Fibroblast of mammary gland (primary cell): ENCODE measurements around the gene LRPPRC.

Experiments
- DNase-seq: peaks from one replicate; pipeline ENCODE4 v3.0.0-alpha.2; 2010; ENCODE audit warnings: low read depth
- H3K4me3 ChIP-seq: 2 replicates; pipeline ENCODE4 v1.5.1; 2011; ENCODE audit warnings: low read depth, mild to moderate bottlenecking, low read length, moderate library complexity; ENCODE audit not compliant: control insufficient read depth
- TF ChIP-seq, protein P1 (sequence below): conservative IDR thresholded peaks from 2 replicates; pipeline ENCODE4 v1.5.1; 2011; ENCODE audit warnings: low read depth, low read length, inconsistent platforms; ENCODE audit not compliant: control insufficient read depth, insufficient read depth

The LRPPRC gene

DNA sequence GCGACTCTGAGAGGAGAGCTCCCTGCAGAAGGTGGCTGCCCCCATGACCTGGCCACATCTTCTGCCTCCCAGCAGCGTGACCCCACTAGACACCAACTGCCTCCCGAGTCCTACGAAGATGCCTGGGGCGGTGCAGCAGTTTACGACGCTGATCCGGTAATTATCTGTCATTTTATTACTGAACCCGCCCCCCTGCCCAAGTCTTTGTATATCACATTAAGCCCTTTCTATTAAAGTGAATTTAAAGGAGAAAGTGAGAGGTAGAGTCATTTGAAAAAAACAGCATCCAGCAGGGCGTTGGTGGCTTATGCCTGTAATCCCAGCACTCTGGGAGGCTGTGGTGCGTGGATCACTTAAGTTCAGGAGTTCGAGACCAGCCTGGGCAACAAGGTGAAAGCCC is 123.6 kb downstream of the LRPPRC start:
- no peak overlapping the region for H3K4me3 ChIP-seq
- TF ChIP-seq, protein P1, sequence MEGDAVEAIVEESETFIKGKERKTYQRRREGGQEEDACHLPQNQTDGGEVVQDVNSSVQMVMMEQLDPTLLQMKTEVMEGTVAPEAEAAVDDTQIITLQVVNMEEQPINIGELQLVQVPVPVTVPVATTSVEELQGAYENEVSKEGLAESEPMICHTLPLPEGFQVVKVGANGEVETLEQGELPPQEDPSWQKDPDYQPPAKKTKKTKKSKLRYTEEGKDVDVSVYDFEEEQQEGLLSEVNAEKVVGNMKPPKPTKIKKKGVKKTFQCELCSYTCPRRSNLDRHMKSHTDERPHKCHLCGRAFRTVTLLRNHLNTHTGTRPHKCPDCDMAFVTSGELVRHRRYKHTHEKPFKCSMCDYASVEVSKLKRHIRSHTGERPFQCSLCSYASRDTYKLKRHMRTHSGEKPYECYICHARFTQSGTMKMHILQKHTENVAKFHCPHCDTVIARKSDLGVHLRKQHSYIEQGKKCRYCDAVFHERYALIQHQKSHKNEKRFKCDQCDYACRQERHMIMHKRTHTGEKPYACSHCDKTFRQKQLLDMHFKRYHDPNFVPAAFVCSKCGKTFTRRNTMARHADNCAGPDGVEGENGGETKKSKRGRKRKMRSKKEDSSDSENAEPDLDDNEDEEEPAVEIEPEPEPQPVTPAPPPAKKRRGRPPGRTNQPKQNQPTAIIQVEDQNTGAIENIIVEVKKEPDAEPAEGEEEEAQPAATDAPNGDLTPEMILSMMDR, result no peak
- DNase-seq, result no peak

DNA sequence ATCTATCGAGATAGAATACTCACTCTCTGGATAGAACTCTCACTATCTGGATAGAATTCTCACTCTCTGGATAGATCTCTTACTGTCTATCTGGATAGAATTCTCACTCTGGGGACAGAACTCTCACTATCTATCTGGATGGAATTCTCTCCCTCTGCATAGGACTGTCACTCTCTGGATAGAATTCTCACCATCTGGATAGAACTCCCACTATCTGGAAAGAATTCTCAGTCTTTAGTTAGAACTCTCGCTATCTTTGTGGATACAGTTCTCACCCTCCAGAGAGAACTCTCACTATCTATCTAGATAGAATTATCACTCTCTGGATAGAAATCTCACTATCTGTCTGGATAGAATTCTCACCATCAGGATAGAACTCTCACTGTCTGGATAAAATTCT is 140.5 kb downstream of the LRPPRC start:
- TF ChIP-seq, protein P1, result no peak
- no peak for DNase-seq
- H3K4me3 ChIP-seq, result no peak overlapping the region

DNA sequence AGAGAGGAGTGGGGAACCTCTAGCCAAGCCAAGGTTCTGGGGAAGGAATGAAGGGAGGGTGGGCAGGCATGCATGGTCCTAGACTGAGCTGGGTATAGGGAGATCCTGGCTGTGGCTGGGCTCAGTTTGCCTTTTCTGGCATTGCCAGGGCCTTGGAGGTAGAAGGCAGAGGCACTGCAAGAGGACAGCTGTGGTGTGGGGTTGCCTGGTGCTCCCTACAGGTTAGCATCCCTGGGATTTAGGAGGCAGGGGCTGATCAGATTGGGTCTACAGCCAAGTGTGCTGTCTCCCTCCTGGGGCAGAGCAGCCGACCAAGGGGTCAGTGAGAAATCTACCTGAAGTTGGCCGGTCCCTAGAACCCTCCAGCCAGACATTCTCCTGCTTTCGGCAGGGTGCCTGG is 141.1 kb downstream of the LRPPRC start:
- no peak for DNase-seq
- TF ChIP-seq, protein P1, result no peak
- H3K4me3 ChIP-seq, result no peak overlapping the region

DNA sequence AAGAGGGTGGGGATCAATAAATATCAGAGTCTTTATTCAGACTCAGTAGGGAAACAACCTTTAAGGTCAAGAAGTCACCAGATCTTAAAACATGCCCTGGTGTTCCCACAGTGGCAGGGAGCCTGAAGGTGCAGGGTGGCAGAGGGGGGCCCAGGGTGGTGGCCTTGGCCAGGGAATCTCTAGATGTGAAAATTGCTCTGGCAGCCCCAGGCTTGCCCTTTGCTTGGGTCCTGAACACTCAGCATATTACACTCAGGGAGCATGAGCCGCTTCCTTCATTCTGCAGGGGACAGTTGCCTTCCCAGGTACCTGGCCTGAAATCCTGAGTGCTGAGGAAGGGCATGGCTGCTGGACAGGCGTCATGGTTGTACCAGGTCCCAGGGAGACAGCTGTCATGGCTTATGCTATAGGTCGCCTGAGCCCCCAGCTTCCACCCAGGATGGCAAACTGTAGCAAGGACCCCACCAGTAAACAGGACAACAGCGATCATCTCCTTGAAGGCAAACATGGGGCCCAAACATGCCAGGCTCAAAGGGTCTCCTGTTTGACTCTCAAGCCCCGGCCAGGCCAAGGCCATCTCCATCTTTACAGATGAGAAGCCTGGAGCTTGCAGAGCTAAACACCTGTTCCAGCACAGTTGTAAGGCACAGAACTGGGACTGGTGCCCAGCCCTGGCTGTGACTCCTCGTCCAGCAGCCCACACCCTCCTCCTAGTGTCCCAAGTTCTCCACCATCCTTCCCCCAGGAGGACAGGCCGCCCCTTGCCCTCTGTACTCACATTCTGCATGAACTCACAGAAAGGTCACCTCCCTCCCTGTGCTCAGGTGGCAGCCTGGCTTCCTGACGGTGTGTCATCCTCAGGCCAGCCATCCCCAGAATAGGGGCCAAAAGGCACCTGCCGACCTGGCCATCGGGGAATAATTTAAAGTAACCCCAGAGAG is 142.4 kb downstream of the LRPPRC start:
- no peak for DNase-seq
- TF ChIP-seq, protein P1, result no peak
- H3K4me3 ChIP-seq, result no peak overlapping the region

DNA sequence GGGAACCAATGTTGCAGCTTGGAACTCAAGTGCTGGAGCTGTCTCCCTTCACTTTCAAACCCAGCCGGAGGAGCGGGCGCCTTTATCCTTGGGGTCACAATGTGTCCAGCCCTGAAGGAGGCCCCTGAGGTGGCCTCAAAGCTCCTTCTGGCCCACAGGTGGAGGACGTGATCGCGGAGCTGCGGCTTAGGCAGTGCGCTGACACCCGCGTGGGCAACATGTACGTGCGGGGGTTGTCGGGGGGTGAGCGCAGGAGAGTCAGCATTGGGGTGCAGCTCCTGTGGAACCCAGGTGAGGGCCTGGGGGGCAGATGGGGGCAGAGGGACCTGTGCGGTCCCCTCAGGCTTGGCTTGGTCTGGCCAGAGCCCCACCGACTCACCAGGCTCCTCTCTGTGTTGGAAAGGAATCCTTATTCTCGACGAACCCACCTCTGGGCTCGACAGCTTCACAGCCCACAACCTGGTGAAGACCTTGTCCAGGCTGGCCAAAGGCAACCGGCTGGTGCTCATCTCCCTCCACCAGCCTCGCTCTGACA is 143.5 kb downstream of the LRPPRC start:
- no peak overlapping the region for H3K4me3 ChIP-seq
- DNase-seq, result no peak
- TF ChIP-seq, protein P1, result no peak

DNA sequence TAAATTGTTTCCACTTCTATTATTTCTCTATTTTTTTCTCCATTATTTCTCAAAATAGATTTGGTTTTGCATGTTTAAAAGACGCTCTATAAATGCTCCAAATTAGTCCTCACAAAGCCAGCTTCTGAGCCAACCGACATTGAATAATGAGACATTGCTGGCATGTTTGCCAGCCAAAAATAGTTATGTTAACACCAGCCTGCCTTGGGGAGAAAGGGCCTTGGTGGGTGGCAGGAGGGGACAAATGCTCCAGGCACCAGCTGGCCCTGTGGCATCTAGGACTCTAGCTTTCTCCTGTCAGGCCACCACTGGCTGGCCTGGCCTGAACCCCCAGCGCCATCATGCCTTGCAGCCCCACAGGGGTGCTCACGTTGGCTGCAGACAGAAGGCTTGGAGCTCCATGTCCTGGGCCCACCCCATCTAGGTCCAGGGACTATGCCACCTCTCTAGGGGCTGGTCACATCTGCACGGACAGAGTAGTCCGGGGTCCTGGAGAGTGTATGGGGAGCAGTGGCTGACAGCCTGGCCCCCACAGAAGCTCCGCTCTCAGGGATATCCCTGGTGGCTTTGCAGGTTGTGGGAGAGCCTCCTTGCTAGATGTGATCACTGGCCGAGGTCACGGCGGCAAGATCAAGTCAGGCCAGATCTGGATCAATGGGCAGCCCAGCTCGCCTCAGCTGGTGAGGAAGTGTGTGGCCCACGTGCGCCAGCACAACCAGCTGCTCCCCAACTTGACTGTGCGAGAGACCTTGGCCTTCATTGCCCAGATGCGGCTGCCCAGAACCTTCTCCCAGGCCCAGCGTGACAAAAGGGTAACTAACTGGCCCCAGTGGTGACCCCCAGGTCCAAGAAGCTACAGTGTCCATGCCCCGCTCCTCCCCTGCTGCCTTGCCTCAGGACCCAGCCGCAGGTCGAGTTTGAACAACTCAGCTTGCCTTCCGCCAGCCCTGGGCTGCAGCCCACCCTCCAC is 144.5 kb downstream of the LRPPRC start:
- H3K4me3 ChIP-seq, result no peak overlapping the region
- DNase-seq, result no peak
- TF ChIP-seq, protein P1, result no peak
